Activated effector memory CD4-positive, alpha-beta T cell treated with anti-CD3 and anti-CD28 coated beads, Interleukin-2, amount 50 U/mL, for 16 hours (primary cell): ENCODE results near the gene SOX5.

ENCODE experiments used
- DNase-seq: peaks from one replicate; pipeline ENCODE4 v3.0.0-alpha.2; 2020

Gene SOX5

GRCh38 chr12:23585782-23586163 lies 363.7 kb downstream of the SOX5 start:
- DNase-seq: no peak

GRCh38 chr12:23585156-23585781 lies 364.2 kb downstream of the SOX5 start:
- no peak for DNase-seq

- no peak for DNase-seq
These were observed 367.6 kb downstream of the SOX5 start for GRCh38 chr12:23581913-23582312.

- DNase-seq: no peak
These were observed 370.2 kb downstream of the SOX5 start for GRCh38 chr12:23579257-23579656.

GRCh38 chr12:23576372-23576771 lies 373.1 kb downstream of the SOX5 start:
- DNase-seq: no peak

GRCh38 chr12:23569356-23569755 lies 380.1 kb downstream of the SOX5 start:
- DNase-seq: no peak

- no peak for DNase-seq
These were observed 383.3 kb downstream of the SOX5 start for GRCh38 chr12:23566133-23566532.

- no peak for DNase-seq
These were observed 384.9 kb downstream of the SOX5 start for GRCh38 chr12:23564451-23565152.

- no peak for DNase-seq
These were observed 387.8 kb downstream of the SOX5 start for GRCh38 chr12:23561364-23562345.

GRCh38 chr12:23560611-23561010 lies 388.9 kb downstream of the SOX5 start:
- DNase-seq: no peak

GRCh38 chr12:23559268-23559753 lies 390.2 kb downstream of the SOX5 start:
- no peak for DNase-seq

- DNase-seq: no peak
These were observed 392.8 kb downstream of the SOX5 start for GRCh38 chr12:23556661-23557060.

GRCh38 chr12:23555825-23556207 lies 393.7 kb downstream of the SOX5 start:
- DNase-seq: no peak

- DNase-seq: no peak
These were observed 394.2 kb downstream of the SOX5 start for GRCh38 chr12:23555180-23555824.

- DNase-seq: no peak
These were observed 397.1 kb downstream of the SOX5 start for GRCh38 chr12:23552417-23552816.

- DNase-seq: no peak
These were observed 398.7 kb downstream of the SOX5 start for GRCh38 chr12:23550753-23551152.

- no peak for DNase-seq
These were observed 400.7 kb downstream of the SOX5 start for GRCh38 chr12:23548742-23549141.

- no peak for DNase-seq
These were observed 402.7 kb downstream of the SOX5 start for GRCh38 chr12:23546756-23547155.

- no peak for DNase-seq
These were observed 405.7 kb downstream of the SOX5 start for GRCh38 chr12:23543767-23544166.

- DNase-seq: no peak
These were observed 407.3 kb downstream of the SOX5 start for GRCh38 chr12:23542187-23542586.

GRCh38 chr12:23540572-23540971 lies 408.9 kb downstream of the SOX5 start:
- no peak for DNase-seq

GRCh38 chr12:23536293-23536692 lies 413.2 kb downstream of the SOX5 start:
- no peak for DNase-seq

- no peak for DNase-seq
These were observed 414.0 kb downstream of the SOX5 start for GRCh38 chr12:23535441-23535840.
